ENCODE data around the gene MFN2.
A peak's percentile ranks its signal among the peaks of the same experiment; 100 is the strongest.

MFN2 gene

GRCh38 chr1:11960715-11961114 is 19.5 kb upstream of the MFN2 start:
- Histone ChIP-seq H3K9ac (ENCODE audit: low read length) (no peak overlapping the region), H3K27ac (ENCODE audit: low read depth, low read length) (no peak overlapping the region), H3K36me3 (ENCODE audit: control insufficient read depth, insufficient read depth, low read length) (peaks cover 73% of the 10 kb centered on the region), H3K27me3 (ENCODE audit: control insufficient read depth, insufficient read depth, low read length) (no peaks in the 10 kb centered on the region), H3K4me3 (ENCODE audit: low read depth, low read length) (no peak overlapping the region), H3K4me1 (ENCODE audit: control insufficient read depth, insufficient read depth, low read length) (no peaks in the 10 kb centered on the region), H3K9me3 (ENCODE audit: control insufficient read depth, insufficient read depth, low read depth, low read length) (no peaks in the 10 kb centered on the region)

GRCh38 chr1:11961230-11961629 is 19.0 kb upstream of the MFN2 start:
- no peak overlapping the region for H3K4me3 ChIP-seq (ENCODE audit: low read depth, low read length)
- no peaks in the 10 kb centered on the region for H3K4me1 ChIP-seq (ENCODE audit: control insufficient read depth, insufficient read depth, low read length)
- no peaks in the 10 kb centered on the region for H3K27me3 ChIP-seq (ENCODE audit: control insufficient read depth, insufficient read depth, low read length)
- no peak overlapping the region for H3K9ac ChIP-seq (ENCODE audit: low read length)
- no peaks in the 10 kb centered on the region for H3K9me3 ChIP-seq (ENCODE audit: control insufficient read depth, insufficient read depth, low read depth, low read length)
- no peak overlapping the region for H3K27ac ChIP-seq (ENCODE audit: low read depth, low read length)
- H3K36me3 ChIP-seq (ENCODE audit: control insufficient read depth, insufficient read depth, low read length) = peaks cover 75% of the 10 kb centered on the region

- H3K9ac ChIP-seq (ENCODE audit: low read length) = no peak overlapping the region
- no peak overlapping the region for H3K4me3 ChIP-seq (ENCODE audit: low read depth, low read length)
- no peaks in the 10 kb centered on the region for H3K27me3 ChIP-seq (ENCODE audit: control insufficient read depth, insufficient read depth, low read length)
- no peaks in the 10 kb centered on the region for H3K4me1 ChIP-seq (ENCODE audit: control insufficient read depth, insufficient read depth, low read length)
- peaks cover 62% of the 10 kb centered on the region for H3K36me3 ChIP-seq (ENCODE audit: control insufficient read depth, insufficient read depth, low read length)
- no peak overlapping the region for H3K27ac ChIP-seq (ENCODE audit: low read depth, low read length)
- H3K9me3 ChIP-seq (ENCODE audit: control insufficient read depth, insufficient read depth, low read depth, low read length) = no peaks in the 10 kb centered on the region
Observed at GRCh38 chr1:11963622-11964021, 16.6 kb upstream of the MFN2 start.

- Histone ChIP-seq H3K36me3 (ENCODE audit: control insufficient read depth, insufficient read depth, low read length) (peaks cover 65% of the 10 kb centered on the region), H3K9ac (ENCODE audit: low read length) (no peak overlapping the region)
Observed at GRCh38 chr1:11964656-11965055, 15.6 kb upstream of the MFN2 start.

GRCh38 chr1:11967028-11967547 is 13.2 kb upstream of the MFN2 start:
- no peaks in the 10 kb centered on the region for H3K9me3 ChIP-seq (ENCODE audit: control insufficient read depth, insufficient read depth, low read depth, low read length)
- no peak overlapping the region for H3K9ac ChIP-seq (ENCODE audit: low read length)
- H3K36me3 ChIP-seq (ENCODE audit: control insufficient read depth, insufficient read depth, low read length) = peaks cover 52% of the 10 kb centered on the region
- H3K4me1 ChIP-seq (ENCODE audit: control insufficient read depth, insufficient read depth, low read length) = no peaks in the 10 kb centered on the region
- H3K4me3 ChIP-seq (ENCODE audit: low read depth, low read length) = no peak overlapping the region
- no peaks in the 10 kb centered on the region for H3K27me3 ChIP-seq (ENCODE audit: control insufficient read depth, insufficient read depth, low read length)
- H3K27ac ChIP-seq (ENCODE audit: low read depth, low read length) = no peak overlapping the region

More at GRCh38 chr1:11964656-11965055, 15.6 kb upstream of the MFN2 start:
- H3K4me3 ChIP-seq (ENCODE audit: low read depth, low read length) = no peak overlapping the region
- H3K4me1 ChIP-seq (ENCODE audit: control insufficient read depth, insufficient read depth, low read length) = no peaks in the 10 kb centered on the region
- H3K9me3 ChIP-seq (ENCODE audit: control insufficient read depth, insufficient read depth, low read depth, low read length) = no peaks in the 10 kb centered on the region
- no peak overlapping the region for H3K27ac ChIP-seq (ENCODE audit: low read depth, low read length)
- H3K27me3 ChIP-seq (ENCODE audit: control insufficient read depth, insufficient read depth, low read length) = no peaks in the 10 kb centered on the region

GRCh38 chr1:11970441-11971185 is 9.6 kb upstream of the MFN2 start:
- Histone ChIP-seq H3K36me3 (ENCODE audit: control insufficient read depth, insufficient read depth, low read length) (peaks cover 55% of the 10 kb centered on the region), H3K4me1 (ENCODE audit: control insufficient read depth, insufficient read depth, low read length) (no peaks in the 10 kb centered on the region), H3K27ac (ENCODE audit: low read depth, low read length) (no peak overlapping the region), H3K4me3 (ENCODE audit: low read depth, low read length) (no peak overlapping the region), H3K27me3 (ENCODE audit: control insufficient read depth, insufficient read depth, low read length) (no peaks in the 10 kb centered on the region), H3K9me3 (ENCODE audit: control insufficient read depth, insufficient read depth, low read depth, low read length) (no peaks in the 10 kb centered on the region), H3K9ac (ENCODE audit: low read length) (no peak overlapping the region)

GRCh38 chr1:11977625-11978024 is 2.6 kb upstream of the MFN2 start:
- Histone ChIP-seq H3K27me3 (ENCODE audit: control insufficient read depth, insufficient read depth, low read length) (no peaks in the 10 kb centered on the region), H3K4me1 (ENCODE audit: control insufficient read depth, insufficient read depth, low read length) (peaks cover 6% of the 10 kb centered on the region; the same call in 1 of the 2 replicates), H3K9me3 (ENCODE audit: control insufficient read depth, insufficient read depth, low read depth, low read length) (no peaks in the 10 kb centered on the region), H3K27ac (ENCODE audit: low read depth, low read length) (no peak overlapping the region), H3K36me3 (ENCODE audit: control insufficient read depth, insufficient read depth, low read length) (peaks cover 33% of the 10 kb centered on the region), H3K4me3 (ENCODE audit: low read depth, low read length) (no peak overlapping the region), H3K9ac (ENCODE audit: low read length) (no peak overlapping the region)

GRCh38 chr1:11978301-11978700 is 1.9 kb upstream of the MFN2 start:
- Histone ChIP-seq H3K36me3 (ENCODE audit: control insufficient read depth, insufficient read depth, low read length) (peaks cover 36% of the 10 kb centered on the region), H3K4me3 (ENCODE audit: low read depth, low read length) (no peak overlapping the region), H3K9me3 (ENCODE audit: control insufficient read depth, insufficient read depth, low read depth, low read length) (no peaks in the 10 kb centered on the region), H3K27ac (ENCODE audit: low read depth, low read length) (no peak overlapping the region), H3K4me1 (ENCODE audit: control insufficient read depth, insufficient read depth, low read length) (peaks cover 6% of the 10 kb centered on the region; the same call in 1 of the 2 replicates), H3K27me3 (ENCODE audit: control insufficient read depth, insufficient read depth, low read length) (no peaks in the 10 kb centered on the region), H3K9ac (ENCODE audit: low read length) (no peak overlapping the region)

GRCh38 chr1:11979028-11979850 is 1.0 kb upstream of the MFN2 start:
- H3K4me1 ChIP-seq (ENCODE audit: control insufficient read depth, insufficient read depth, low read length) = peaks cover 6% of the 10 kb centered on the region; the same call in 1 of the 2 replicates
- H3K9me3 ChIP-seq (ENCODE audit: control insufficient read depth, insufficient read depth, low read depth, low read length) = no peaks in the 10 kb centered on the region
- no peak overlapping the region for H3K27ac ChIP-seq (ENCODE audit: low read depth, low read length)
- H3K9ac ChIP-seq (ENCODE audit: low read length) = peak overlapping the region; percentile 69
- peak overlapping the region; percentile 90 for H3K4me3 ChIP-seq (ENCODE audit: low read depth, low read length)
- H3K27me3 ChIP-seq (ENCODE audit: control insufficient read depth, insufficient read depth, low read length) = no peaks in the 10 kb centered on the region
- peaks cover 37% of the 10 kb centered on the region for H3K36me3 ChIP-seq (ENCODE audit: control insufficient read depth, insufficient read depth, low read length)

GRCh38 chr1:11980676-11980972 is 380 bp downstream of the MFN2 start:
- Histone ChIP-seq H3K4me3 (ENCODE audit: low read depth, low read length) (peak overlapping the region; percentile 90), H3K9ac (ENCODE audit: low read length) (peak overlapping the region; percentile 91), H3K36me3 (ENCODE audit: control insufficient read depth, insufficient read depth, low read length) (peaks cover 37% of the 10 kb centered on the region), H3K27me3 (ENCODE audit: control insufficient read depth, insufficient read depth, low read length) (no peaks in the 10 kb centered on the region), H3K27ac (ENCODE audit: low read depth, low read length) (peak overlapping the region; percentile 84), H3K9me3 (ENCODE audit: control insufficient read depth, insufficient read depth, low read depth, low read length) (no peaks in the 10 kb centered on the region), H3K4me1 (ENCODE audit: control insufficient read depth, insufficient read depth, low read length) (peaks cover 6% of the 10 kb centered on the region; the same call in 1 of the 2 replicates)
